Stomach smooth muscle (tissue), 2 donors: ENCODE results near the gene HOXD8.

Source experiments
- H3K27ac ChIP-seq: one replicate; pipeline ENCODE4 v1.7.0; 2013; ENCODE audit warnings: mild to moderate bottlenecking, low read length, inconsistent platforms
- H3K27me3 ChIP-seq, 2 donors: one replicate each; pipeline ENCODE4 v1.7.0; 2013; ENCODE audit warnings: low read length in 2 of 2; ENCODE audit not compliant: insufficient read depth in 2 of 2, control insufficient read depth in 1 of 2
- H3K36me3 ChIP-seq, 2 donors: one replicate each; pipeline ENCODE4 v1.7.0; 2013; ENCODE audit warnings: low read length in 2 of 2; ENCODE audit not compliant: control insufficient read depth in 2 of 2, insufficient read depth in 2 of 2
- H3K4me1 ChIP-seq: one replicate; pipeline ENCODE4 v1.7.0; 2013; ENCODE audit warnings: low read length; ENCODE audit not compliant: control insufficient read depth, insufficient read depth
- H3K4me3 ChIP-seq, 2 donors: one replicate each; pipeline ENCODE4 v1.7.0; 2013; ENCODE audit warnings: low read length in 2 of 2
- H3K9ac ChIP-seq, 2 donors: one replicate each; pipeline ENCODE4 v1.7.0; 2013; ENCODE audit warnings: low read length in 2 of 2, mild to moderate bottlenecking in 1 of 2
- H3K9me3 ChIP-seq, 2 donors: one replicate each; pipeline ENCODE4 v1.7.0; 2013; ENCODE audit warnings: low read length in 2 of 2; ENCODE audit not compliant: control insufficient read depth in 2 of 2
- donor health status: healthy.
- donor health status: Pancreatic carcinoma.

Gene HOXD8

DNA sequence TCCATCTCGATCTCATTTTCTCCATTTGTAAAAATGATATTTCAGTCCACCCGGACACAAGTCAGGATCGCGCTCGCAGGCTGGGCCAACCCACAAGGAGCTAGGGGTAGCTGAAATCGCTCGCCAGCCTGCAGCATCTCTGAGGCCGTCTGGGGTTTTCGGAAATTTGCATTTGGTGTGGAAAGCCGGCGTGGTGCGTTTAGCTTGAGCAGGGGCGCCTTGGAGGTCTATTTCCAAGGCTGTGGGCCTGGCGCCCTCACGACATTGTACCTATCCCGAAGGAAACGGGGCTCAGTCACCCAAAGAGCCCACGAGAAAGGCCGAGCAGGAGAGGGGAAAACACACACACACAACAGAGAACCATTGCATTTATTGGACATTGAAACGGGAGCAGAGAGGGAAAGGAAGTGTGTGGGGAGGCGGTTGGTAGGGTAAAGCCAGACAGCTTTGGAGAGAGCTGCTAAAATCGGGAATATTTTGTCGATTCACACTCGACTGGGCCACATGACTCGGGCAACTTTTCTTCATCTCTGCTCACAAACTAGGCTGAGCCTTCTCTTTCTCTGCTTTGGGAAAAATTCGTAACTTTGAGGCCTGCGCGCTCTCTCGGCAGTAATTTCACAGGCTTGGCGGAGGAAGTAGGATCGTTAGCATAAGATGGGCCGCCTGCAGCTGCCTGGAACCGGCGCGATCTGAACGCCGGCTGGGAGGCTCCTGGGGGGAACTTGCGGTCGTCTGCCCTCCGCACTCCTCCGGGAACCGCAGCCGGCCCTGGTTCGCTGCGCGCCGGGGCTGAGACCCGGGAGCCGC is 1.1 kb upstream of the HOXD8 start:
- Histone ChIP-seq H3K36me3 (no peaks in the 10 kb centered on the region), H3K27ac (no peak overlapping the region), H3K4me3 (peak overlapping the region in 1 of 2 donors; percentile 44), H3K9me3 (peaks cover 0 to 3% of the 10 kb centered on the region in 2 donors), H3K27me3 (peaks cover 73 to 91% of the 10 kb centered on the region in 2 donors), H3K4me1 (peaks cover 19% of the 10 kb centered on the region), H3K9ac (no peak overlapping the region)

- Histone ChIP-seq H3K27me3 (peaks cover 71 to 91% of the 10 kb centered on the region in 2 donors), H3K36me3 (no peaks in the 10 kb centered on the region), H3K4me3 (peak overlapping the region in 1 of 2 donors; percentile 59)
These were observed 275 bp downstream of the HOXD8 start for GRCh38 chr2:176129813-176130146.

GRCh38 chr2:176130147-176130956 is 847 bp downstream of the HOXD8 start:
- peaks cover 0 to 3% of the 10 kb centered on the region in 2 donors for H3K9me3 ChIP-seq
- no peak overlapping the region for H3K9ac ChIP-seq
- H3K27ac ChIP-seq = no peak overlapping the region
- H3K4me3 ChIP-seq = peak overlapping the region; percentile 12 to 59
- H3K4me1 ChIP-seq = peaks cover 19% of the 10 kb centered on the region
- no peaks in the 10 kb centered on the region for H3K36me3 ChIP-seq
- peaks cover 71 to 91% of the 10 kb centered on the region in 2 donors for H3K27me3 ChIP-seq

More at GRCh38 chr2:176129813-176130146, 275 bp downstream of the HOXD8 start:
- Histone ChIP-seq H3K9ac (no peak overlapping the region), H3K9me3 (peaks cover 0 to 3% of the 10 kb centered on the region in 2 donors), H3K4me1 (peaks cover 19% of the 10 kb centered on the region), H3K27ac (no peak overlapping the region)

DNA sequence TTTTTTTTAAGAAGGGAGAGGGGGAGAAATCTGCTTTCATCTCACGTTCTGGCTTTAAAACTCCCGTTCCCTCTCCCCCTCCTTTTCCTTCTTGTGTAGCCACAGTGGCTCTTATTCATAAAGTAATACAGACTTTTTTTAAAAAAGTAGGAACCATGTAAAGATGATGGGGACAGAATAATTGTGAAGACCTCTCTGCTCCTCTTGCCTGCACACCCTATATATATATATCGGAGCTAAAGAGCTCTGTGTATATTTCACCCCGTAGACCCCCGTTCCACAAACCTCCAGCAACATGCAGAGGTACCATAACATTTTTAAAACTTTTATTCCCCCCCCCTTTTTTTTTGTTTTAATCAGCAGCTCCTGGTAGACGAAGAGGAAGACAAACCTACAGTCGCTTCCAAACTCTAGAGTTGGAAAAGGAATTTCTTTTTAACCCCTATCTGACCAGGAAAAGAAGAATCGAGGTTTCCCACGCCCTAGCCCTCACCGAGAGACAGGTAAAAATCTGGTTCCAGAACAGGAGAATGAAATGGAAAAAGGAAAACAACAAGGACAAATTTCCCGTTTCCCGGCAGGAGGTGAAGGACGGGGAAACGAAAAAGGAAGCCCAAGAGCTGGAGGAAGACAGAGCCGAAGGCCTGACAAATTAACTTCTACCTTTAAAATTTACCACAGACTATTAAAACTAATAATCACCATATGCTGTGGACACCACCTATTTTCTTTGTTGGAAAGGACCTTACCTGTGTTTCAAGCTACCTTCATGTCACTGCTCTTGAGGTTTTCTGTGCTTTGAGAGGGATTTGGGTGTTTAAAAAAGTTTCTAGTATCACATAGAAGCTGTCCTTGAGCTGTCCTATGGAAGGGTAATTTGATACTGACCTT is 1.7 kb downstream of the HOXD8 start:
- peaks cover 71 to 91% of the 10 kb centered on the region in 2 donors for H3K27me3 ChIP-seq
- peak overlapping the region in 1 of 2 donors; percentile 59 for H3K4me3 ChIP-seq
- peaks cover 0 to 3% of the 10 kb centered on the region in 2 donors for H3K9me3 ChIP-seq
- no peaks in the 10 kb centered on the region for H3K36me3 ChIP-seq
- no peak overlapping the region for H3K9ac ChIP-seq
- H3K4me1 ChIP-seq = peaks cover 25% of the 10 kb centered on the region
- H3K27ac ChIP-seq = no peak overlapping the region

DNA sequence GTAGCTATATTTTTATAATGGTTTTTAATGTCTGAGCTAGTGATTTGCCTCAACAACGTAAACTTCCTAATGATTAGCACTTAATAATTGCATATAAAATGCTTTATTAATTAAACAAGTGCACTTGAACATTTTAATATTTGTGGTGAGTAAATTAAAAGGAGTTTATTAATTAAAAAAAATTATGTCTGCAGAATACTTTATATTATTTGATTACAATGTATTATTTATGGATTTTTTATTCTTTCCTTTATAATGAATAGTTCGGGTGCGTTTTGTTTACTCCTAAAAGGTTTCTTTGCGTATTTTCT is 2.3 kb downstream of the HOXD8 start:
- H3K4me3 ChIP-seq = no peak overlapping the region
- H3K27me3 ChIP-seq = peaks cover 71 to 93% of the 10 kb centered on the region in 2 donors

GRCh38 chr2:176132205-176133171 is 3.0 kb downstream of the HOXD8 start:
- no peak overlapping the region for H3K4me3 ChIP-seq
- H3K4me1 ChIP-seq = peaks cover 31% of the 10 kb centered on the region
- H3K9ac ChIP-seq = no peak overlapping the region
- H3K36me3 ChIP-seq = no peaks in the 10 kb centered on the region
- peaks cover 74 to 94% of the 10 kb centered on the region in 2 donors for H3K27me3 ChIP-seq
- H3K27ac ChIP-seq = no peak overlapping the region
- H3K9me3 ChIP-seq = peaks cover 0 to 3% of the 10 kb centered on the region in 2 donors

More for the DNA sequence above, 2.3 kb downstream of the HOXD8 start:
- Histone ChIP-seq H3K4me1 (peaks cover 29% of the 10 kb centered on the region), H3K9me3 (peaks cover 0 to 3% of the 10 kb centered on the region in 2 donors), H3K36me3 (no peaks in the 10 kb centered on the region), H3K27ac (no peak overlapping the region), H3K9ac (no peak overlapping the region)

GRCh38 chr2:176133389-176133788 is 3.9 kb downstream of the HOXD8 start:
- Histone ChIP-seq H3K27me3 (peaks cover 75 to 94% of the 10 kb centered on the region in 2 donors), H3K4me3 (no peak overlapping the region), H3K27ac (no peak overlapping the region), H3K9ac (no peak overlapping the region), H3K36me3 (no peaks in the 10 kb centered on the region), H3K4me1 (peaks cover 31% of the 10 kb centered on the region), H3K9me3 (peaks cover 0 to 3% of the 10 kb centered on the region in 2 donors)

GRCh38 chr2:176134035-176134434 is 4.5 kb downstream of the HOXD8 start:
- Histone ChIP-seq H3K4me1 (peaks cover 29% of the 10 kb centered on the region), H3K4me3 (no peak overlapping the region), H3K9ac (no peak overlapping the region), H3K36me3 (no peaks in the 10 kb centered on the region), H3K27me3 (peaks cover 75 to 94% of the 10 kb centered on the region in 2 donors), H3K27ac (no peak overlapping the region), H3K9me3 (peaks cover 0 to 3% of the 10 kb centered on the region in 2 donors)

GRCh38 chr2:176135035-176135440 is 5.5 kb downstream of the HOXD8 start:
- Histone ChIP-seq H3K9ac (no peak overlapping the region), H3K27me3 (peaks cover 79 to 95% of the 10 kb centered on the region in 2 donors), H3K36me3 (no peaks in the 10 kb centered on the region), H3K4me3 (no peak overlapping the region), H3K4me1 (peaks cover 28% of the 10 kb centered on the region), H3K9me3 (peaks cover 0 to 3% of the 10 kb centered on the region in 2 donors), H3K27ac (no peak overlapping the region)
